ENCODE data around the gene VAMP1. TPM values are rescaled to one million over a fixed set of nuclear protein-coding genes. Genes with fewer than 3 reads are reported as not detected.

Gene VAMP1
- total and polyA plus RNA-seq, 10 of the 15 experiments (the other 5 are each of a cell fraction or from before 2014, with no cell fraction given), result 4.8 to 123 (median 27.5) TPM

- TF ChIP-seq SIN3A (IDR thresholded peaks at IDR 0.05; ENCODE audit: low read depth, low read length) (no peak), SIX5 (IDR thresholded peaks at IDR 0.05; ENCODE audit: low read depth, low read length, severe bottlenecking) (no peak), ZNF592 (IDR thresholded peaks at IDR 0.05) (no peak), PAX8 (IDR thresholded peaks at IDR 0.05) (no peak), YY1 (IDR thresholded peaks at IDR 0.05; ENCODE audit: low read depth, low read length) (peak; percentile 65), MYB (IDR thresholded peaks at IDR 0.05; ENCODE audit: borderline replicate concordance, low read depth, low read length) (no peak), RELA (IDR thresholded peaks at IDR 0.05; ENCODE audit: borderline replicate concordance, partially characterized antibody) (no peak), SMAD1 (IDR thresholded peaks at IDR 0.05; ENCODE audit: low read depth, partially characterized antibody) (no peak), ZBTB33 (IDR thresholded peaks at IDR 0.05) (no peak), SMC3 (IDR thresholded peaks at IDR 0.05; ENCODE audit: borderline replicate concordance, low read length) (no peak), ATF2 (IDR thresholded peaks at IDR 0.05; ENCODE audit: low read length) (no peak), NFIC (IDR thresholded peaks at IDR 0.05; ENCODE audit: low read depth, low read length) (no peak), IRF5 (IDR thresholded peaks at IDR 0.05; ENCODE audit: borderline replicate concordance) (no peak), MYC (IDR thresholded peaks at IDR 0.05; ENCODE audit: insufficient read depth, insufficient read length, insufficient replicate concordance, low read length, severe bottlenecking) (no peak), ZSCAN29 (IDR thresholded peaks at IDR 0.05) (no peak), ZNF622 (IDR thresholded peaks at IDR 0.05) (no peak), ZNF207 (IDR thresholded peaks at IDR 0.05; ENCODE audit: borderline replicate concordance) (no peak), MEF2B (IDR thresholded peaks at IDR 0.05; ENCODE audit: partially characterized antibody, poor library complexity, severe bottlenecking) (peak; percentile 59), E2F4 (IDR thresholded peaks at IDR 0.05; ENCODE audit: low read depth, low read length) (no peak), ZNF217 (IDR thresholded peaks at IDR 0.05) (no peak), CBX5 (IDR thresholded peaks at IDR 0.05; ENCODE audit: low read depth) (no peak)
Observed at GRCh38 chr12:6443361-6443983, 27.0 kb downstream of the VAMP1 start (continued).
